GM19351 (cell line): ENCODE data around the gene RALB.
"Not testable (repeated sequence)": the region's sequence is repeated elsewhere in the genome, so short reads cannot be mapped to it uniquely, and the experiment has no call there.

Experiments
- ATAC-seq: cut with Tn5 transposase; IDR thresholded peaks from one replicate; pipeline ENCODE4 v1.9.1; 2021; ENCODE audit warnings: mild to moderate bottlenecking, moderate library complexity; ENCODE audit not compliant: unreplicated experiment

RALB gene

DNA sequence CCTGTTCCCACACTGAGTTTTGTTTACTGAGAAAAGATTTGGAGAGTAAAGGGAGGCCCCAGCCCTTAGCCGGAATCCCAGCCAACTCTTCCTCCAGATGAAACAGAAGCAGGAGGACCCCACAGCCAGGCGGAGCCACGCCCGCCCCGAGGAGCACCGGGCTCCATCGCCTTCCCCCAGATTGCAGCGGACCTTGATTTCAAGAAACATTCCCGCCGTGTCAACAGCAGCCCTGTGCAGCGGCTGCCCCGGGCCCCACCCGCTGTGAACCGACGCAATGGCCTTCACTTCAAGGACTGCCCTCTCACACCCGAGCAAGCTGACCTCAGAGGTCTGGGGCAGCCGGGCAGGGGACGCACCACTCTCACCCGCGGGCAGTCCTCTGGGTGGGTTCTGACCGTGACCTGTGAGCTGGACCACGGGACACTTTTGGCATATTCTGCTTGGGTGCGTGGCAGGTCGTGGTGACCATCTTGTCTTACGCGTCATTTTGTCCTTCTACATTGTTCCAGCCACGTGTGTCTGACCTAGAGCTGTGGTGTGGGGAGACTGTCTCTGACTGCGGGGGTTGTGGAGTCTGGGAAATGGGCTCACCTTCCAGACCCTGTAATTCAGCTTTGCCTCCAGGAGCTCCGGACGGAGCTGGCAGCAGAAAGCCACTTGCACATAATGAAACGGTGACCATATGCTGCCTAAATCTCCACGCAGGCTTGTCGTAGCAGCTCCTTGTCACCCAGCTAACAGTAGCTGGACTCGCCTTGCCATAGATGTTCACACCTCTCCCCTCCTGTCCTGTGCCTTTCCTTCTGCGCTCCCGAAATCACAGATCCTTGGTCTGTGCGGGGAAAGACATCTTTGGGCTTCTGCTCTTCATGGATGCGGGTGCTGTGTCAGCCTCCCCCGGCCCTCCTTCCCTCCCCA is 61.3 kb downstream of the RALB start:
- ATAC-seq: no peak

DNA sequence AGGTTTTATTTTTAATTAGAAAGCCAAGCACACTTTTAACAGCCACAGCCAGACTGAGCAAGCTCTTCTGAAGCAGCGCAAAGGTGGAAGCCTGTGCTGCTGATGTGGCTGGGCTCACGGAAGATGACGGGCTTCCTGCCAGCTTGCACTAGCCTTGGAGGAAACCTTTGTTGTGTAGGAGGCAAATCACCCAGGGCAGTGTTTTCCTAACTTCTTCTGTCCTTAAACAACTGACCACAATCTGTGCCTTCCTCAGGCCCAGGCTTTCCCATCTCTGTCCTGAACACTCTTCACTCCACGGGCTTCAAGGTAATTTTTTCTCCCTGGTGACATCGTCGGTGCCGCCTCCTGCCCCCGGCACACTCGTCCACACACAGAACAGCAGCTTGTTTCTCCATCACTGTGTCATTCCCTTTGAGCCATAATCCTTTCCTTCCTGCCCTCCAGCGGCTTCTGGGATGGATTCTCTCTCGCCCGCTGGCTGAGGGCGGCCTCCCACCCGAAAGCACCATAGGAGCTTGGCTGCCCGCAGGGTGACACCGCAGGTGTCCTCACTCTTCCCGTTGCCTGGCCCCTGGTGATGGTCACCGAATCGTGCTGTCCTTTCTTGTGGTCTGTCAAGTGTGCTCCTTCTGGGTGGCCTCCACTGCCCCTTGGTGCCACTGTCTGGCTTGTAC is 62.2 kb downstream of the RALB start:
- ATAC-seq: no peak

DNA sequence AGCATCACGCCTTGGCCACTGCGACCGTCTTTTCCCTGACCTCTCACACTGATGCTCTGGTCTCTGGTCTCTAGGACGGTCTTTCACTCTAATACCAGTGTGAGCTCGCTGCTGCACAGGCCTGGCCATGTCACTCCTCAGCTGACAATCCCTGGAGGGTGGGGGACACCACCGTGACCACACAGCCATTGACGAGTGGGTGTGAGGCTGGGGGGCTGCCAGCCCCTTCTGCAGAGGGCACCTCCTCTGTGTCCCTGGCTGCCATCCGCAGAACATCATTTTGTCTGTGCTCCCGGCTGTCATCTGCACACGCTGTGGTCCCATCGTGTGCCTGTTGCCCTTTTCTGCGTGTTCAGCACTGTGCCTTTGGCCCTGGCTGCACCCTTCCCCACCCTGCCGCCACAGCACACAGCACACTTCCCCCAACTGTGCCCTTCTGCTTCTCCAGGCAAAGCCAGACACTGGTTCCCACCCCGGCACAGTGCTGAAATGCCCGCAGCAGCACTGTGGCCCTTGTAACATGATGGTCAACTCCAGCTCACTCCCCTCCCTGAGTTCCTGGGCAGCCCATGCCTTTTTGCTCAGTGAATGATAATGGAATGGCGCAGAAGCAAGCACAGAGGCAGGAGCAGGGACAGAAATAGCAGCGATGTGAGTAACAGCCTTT is 62.8 kb downstream of the RALB start:
- no peak for ATAC-seq

DNA sequence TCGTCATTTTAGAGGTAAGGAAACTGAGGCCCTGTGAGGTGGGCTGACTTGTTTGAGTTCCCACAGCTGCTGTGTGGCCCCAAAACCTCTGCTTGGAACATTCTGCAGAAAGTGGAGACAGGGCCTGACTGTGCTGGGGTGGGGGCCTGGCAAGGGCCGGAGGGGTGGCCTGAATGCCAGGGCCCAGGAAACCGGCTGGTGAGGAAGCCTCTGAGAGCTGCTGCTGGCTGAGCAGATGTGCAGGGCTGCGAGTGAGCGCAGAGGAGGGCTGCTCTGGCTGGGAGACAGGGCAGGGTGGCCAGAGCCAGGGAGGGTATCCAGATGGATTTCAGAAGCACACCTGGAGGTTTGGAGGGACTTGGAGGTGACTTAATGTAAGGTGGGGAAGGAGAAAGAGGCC is 63.4 kb downstream of the RALB start:
- ATAC-seq: no peak

DNA sequence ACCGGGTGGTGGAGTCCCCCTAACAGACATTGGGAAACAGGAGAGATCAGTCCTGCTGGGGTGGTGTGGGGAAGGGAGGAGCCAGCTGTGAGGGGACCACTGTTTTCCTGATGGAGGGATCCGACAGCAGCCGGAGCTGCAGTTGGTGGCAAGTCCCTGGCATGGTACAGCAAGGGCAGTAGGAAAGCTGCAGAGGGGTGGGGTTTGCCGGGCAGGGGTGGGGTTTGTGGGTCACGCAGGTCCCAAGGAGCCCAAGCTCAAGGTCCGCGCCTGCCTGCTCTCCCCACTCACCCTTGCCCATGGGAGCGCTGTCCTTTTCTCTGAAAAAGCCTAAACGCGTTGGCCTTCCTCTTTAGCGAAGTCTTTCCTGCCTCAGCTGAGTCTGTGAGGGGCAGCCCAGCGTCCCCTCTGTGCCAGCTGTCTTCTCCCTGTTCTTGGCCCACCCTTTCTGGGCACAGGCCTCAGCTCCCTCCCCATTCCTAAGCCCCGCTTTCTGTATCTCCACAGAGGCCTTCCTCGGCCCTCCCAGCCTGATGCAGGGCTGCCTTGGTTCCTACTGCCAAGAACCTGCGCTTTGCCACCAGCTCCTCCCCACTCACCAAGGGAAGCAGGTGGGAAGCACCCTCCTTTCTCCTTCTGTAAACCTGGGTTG is 64.0 kb downstream of the RALB start:
- ATAC-seq: no peak

DNA sequence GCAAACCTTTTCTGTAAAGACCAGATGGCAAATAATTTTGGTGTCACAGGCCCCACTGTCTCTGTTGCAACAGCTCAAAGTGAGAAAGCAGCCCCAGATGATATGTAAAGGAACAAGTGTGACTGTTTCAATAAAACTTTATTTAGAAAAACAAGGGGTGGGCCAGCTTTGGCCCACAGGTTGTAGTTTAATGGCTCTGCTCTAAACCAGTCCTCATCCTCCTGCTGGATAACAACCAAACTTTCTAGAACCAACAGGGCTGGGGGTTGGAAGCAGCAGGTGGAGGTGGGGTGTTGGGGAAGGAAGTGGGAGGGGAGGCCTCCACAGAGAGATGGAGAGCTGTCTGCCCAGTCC is 64.5 kb downstream of the RALB start:
- ATAC-seq: no peak

DNA sequence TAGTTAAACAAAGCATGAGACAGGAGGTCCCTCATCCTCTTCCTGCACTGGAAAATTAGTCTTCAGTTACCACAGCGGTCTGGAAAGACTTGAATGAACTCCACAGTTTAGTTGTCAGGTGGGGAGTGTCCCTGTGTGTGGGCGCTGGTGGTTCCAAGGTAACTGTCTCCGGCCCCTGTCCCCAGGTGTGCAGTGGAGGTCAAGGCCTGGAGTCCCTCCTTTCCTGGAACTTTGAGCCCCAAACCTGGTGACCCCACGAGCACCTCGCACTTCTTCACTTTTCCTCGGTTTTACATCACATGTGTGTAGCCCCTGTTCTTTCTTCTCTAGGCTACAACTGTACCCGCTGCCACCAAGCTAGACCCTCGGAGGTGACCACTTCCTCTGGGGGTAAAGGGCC is 65.3 kb downstream of the RALB start:
- ATAC-seq: no peak

DNA sequence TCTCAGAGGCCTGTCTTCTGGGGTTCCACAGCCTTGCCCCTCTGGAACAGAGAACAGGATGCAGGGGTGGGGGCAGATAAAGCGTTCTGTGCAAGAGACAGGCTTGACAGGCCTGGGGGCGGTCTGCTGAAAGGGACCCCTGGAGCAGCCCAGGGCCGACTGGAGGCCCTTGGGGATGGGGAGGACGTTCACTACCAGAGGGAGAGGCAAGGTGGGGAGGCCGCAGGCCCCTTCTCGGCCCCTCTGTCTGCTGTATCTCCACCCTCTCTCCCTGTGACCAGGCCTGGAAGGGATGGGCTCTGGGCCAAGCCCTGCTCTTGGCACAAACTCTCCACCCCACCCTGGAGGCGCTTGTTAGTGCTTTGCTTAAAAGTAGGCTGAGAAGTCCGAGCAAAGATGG is 66.0 kb downstream of the RALB start:
- no peak for ATAC-seq

DNA sequence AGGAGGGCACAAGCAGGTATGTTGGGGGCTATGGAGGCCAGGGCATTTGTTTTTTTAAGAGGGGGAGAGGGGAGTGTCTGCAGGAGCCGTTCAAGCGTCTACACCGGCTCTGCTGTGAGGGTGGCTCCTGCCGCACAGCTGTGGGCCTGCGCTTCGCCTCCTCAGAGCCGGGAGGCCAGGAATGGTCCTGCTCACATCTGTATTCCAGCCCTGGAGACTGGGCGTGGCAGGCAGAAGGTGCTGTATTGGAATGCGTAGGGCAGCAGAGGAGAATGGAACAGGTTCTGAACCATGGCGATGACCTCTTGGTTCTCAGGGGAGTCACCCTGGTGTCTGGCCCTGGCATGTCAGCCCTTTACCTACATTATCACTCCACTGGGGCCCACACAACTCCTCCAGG is 66.5 kb downstream of the RALB start:
- ATAC-seq: no peak

DNA sequence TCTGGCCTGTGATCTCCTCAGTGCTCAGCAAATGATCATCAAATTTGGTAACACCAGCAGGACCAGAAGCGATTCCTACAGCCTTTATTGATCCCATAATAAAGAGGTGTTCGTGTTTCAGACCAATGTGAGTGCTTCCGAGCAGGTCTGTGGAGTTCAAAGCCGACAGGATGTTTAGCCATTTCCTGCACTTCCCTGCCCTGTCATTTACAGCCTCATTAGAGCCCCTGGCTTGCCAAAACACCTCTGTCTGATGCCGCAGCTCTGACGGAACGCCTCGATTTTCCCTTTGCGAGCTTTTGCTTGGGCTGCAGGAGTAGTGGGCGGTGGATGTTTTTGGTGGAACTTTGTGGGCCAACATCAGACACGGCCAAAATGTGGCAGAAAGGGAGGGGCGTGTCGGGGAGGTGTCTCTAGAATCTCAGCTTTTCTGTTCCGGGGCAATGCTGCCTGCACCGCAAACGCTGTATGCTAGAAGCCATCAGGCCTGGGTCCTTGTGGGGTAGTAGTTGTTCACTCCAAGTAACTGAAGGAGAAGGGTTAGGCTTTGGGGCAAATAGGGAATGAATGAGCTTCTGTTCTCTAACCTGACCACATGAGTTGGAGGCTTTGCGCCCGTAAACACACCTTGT is 67.2 kb downstream of the RALB start:
- ATAC-seq: no peak

DNA sequence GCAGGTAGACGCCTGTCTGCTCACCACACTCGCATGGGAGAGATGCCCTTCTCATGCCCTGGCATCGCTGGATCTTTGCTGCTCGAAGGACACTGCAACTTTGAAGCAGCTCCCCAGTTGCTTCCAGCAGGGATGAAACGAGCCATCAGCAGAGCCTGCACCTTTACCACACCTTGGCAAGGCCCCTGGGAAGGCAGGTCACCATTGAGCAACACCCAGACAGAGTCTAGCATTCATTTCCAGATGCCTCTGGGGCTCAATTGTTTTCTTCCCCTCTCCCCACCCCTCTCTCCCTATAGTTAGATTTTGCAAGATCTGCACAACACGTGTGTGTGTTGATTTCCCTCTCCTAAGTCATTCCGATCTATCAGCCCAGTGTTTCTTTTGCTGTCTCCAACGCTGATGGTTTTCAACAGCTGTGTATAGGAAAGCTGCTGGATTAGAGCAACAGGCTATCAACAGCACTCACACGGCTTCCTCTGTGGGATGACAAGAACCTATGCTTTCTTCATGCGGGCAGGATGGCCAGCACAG is 67.7 kb downstream of the RALB start:
- no peak for ATAC-seq

DNA sequence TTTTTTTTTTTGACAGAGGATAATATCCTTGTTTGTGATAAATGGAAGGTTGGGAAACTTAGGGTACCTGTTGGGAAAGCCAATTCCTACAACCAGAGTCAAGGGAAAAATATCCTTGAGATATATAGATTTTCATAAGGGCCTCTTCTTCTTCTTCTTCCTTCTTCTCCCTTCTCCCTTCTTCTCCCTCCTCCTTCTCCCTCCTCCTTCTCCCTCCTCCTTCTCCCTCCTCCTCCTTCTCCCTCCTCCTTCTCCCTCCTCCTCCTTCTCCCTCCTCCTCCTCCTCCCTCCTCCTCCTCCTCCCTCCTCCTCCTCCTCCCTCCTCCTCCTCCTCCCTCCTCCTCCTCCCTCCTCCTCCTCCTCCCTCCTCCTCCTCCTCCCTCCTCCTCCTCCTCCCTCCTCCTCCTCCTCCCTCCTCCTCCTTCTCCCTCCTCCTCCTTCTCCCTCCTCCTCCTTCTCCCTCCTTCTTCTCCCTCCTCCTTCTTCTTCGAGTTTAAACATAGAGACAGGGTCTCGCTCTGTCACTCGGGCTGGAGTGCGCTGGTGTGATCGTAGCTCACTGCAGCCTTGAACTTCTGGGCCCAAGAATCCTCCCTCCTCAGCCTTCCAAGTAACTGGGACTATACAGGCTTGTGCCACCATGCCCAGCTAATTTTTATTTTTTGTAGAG is 68.4 kb downstream of the RALB start:
- ATAC-seq: not testable (repeated sequence)

DNA sequence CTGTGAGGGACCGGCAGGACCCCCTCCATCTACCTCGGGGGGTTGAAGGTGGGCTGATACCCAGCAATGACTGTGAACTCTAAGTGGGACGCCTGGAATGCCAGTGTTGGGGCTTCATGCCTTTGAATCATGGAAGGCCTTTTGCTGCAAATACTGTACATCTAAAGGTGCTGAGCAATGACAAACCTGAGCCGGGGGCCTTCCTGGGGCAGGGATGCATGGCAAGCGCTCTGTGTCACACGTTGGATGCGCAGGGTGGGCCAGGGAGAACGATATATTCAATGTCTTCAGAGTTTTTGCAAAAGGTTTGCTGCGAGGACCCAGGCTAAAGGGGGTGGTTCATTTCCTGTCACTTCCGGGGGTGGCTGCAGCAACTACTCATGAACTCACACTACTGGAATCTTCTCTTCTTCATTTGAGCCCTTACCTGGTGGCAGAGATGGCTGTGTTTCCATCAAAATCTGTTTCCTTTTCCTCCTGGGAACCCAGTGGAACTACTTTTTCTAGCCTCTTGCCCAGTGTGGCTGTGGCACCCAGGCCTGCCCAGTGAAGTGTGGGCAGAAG is 69.2 kb downstream of the RALB start:
- ATAC-seq: no peak

DNA sequence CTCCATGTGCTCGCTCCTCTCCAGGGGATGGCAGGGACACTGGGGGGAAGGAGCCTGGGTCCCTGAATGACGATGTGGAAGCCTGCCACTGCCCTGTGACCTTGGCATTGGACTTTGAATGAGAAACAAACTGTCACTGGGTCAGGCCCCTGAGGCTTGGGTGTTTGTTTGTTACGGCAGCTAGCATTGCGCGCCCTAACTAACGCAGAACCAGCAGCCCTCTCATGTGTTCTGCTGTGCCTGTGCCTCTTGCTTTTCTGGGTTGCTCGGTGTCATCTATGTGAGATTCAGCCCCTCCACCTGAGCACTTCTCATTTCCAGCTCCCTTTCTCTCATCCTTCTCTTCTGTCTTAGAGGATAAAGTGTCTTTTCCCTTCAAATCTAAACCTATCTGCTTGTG is 69.7 kb downstream of the RALB start:
- ATAC-seq: no peak

DNA sequence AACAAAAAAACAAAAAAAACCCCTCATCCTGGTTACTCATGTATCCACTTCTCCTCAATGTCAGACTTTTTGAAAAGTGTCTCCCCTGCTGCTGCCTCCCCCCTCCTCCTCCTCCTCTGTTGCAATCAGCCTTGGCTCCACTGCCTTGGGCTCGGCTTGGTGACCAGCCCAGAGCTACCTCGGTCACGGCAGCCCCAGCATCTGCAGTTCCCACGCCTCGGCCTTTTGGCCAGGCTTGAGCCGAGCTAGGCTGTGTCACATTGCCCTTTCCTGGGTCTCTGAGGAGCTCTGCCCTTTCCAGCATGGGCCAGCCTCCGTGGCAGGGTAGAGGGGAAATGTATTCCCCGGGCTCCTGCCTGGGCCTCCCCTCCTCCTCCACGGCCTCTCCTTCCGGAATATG is 70.6 kb downstream of the RALB start:
- no peak for ATAC-seq

DNA sequence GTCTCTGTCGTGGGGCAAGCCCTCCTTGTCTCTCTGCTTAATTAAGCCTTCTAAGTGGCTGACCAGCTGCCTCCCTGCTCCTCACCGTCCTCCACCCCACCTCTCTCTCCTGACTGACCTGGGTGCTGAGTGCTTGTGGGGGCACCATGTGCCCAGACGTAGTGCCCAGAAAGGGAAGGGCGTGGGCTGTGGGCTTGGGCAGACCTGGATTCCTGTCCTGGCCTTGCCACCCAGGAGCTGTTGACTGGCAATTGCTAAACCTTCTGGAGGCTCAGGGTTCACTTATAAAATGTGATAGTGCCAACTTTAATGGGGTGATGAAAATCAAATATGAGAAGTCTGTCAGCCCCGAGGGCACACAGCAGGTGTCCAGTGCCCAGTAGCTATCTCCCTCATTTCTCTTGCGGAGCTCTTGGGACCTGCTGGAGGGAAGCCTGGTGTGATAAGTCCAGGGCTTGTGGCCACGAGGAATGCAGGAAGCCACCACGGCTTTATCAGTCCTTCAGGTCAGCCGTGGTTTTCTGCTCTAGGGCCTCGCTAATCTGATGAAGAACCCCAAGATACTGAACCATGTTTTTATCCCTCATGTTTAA is 71.3 kb downstream of the RALB start:
- no peak for ATAC-seq

DNA sequence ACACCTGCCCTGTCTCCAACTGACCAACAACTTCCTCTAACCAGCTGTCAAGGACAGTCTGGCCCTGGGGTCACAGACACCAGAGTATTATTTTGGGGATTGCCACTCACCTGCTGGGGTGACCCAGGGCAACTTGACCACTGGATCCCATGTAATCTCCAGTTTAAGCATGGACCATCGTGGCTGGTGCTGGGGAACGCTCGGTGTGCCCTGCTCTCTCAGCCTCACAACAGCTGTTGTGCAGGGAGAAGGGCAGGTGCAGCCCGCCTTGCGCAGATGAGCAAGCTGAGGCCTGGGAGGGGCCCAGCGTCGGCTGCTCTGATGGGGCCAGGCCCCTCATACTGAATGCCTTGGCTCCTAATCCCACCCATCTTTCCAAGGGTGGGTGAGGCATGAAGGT is 72.3 kb downstream of the RALB start:
- ATAC-seq: no peak

DNA sequence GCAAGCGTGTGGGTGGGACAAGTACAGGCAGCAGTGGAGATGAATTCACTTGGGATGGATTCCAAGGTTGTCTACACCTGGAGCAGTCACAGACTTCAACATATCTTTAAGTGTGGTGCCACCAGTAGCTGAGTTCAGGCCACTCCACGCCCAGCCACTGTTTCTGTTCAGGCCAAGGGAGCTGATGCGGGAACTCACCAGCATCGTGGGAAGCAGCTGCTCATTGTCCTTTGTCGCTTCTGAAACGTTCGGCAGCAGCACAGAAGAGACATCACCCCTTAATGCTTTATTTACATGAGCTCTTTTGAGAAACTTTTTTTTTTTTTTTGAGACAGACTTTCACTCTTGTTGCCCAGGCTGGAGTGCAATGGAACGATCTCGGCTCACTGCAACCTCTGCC is 73.4 kb downstream of the RALB start:
- no peak for ATAC-seq
